ENCODE measurements around the gene LRRC49. TPM values are rescaled to one million over a fixed set of nuclear protein-coding genes. Genes with fewer than 3 reads are reported as not detected.

Gene LRRC49
- total and polyA plus RNA-seq, 2 donors (not counting 3 experiments of a cell fraction or from before 2014, with no cell fraction given) = 3.0 to 6.6 TPM

GRCh38 chr15:70863450-70864218 is 29.0 kb upstream of the LRRC49 start:
- peak overlapping the region; percentile 3 for H2AFZ ChIP-seq (ENCODE audit: low read depth, low read length)

GRCh38 chr15:70866982-70867641 is 25.5 kb upstream of the LRRC49 start:
- Histone ChIP-seq H3K9me1 (replicated peaks; ENCODE audit: control insufficient read depth, extremely low read depth, insufficient read depth, low read length) (no peaks in the 10 kb centered on the region), H2AFZ (ENCODE audit: low read depth, low read length) (no peak overlapping the region), H3K27ac (ENCODE audit: insufficient read depth, low read depth, low read length) (no peak overlapping the region), H3K4me2 (ENCODE audit: insufficient read depth, low read length) (no peak overlapping the region), H3K9ac (replicated peaks; ENCODE audit: extremely low read depth, insufficient read depth, low read length) (no peak overlapping the region), H3K4me1 (ENCODE audit: control insufficient read depth, extremely low read depth, insufficient read depth, low read length) (no peaks in the 10 kb centered on the region), H4K20me1 (replicated peaks; ENCODE audit: control insufficient read depth, extremely low read depth, insufficient read depth, low read length) (no peaks in the 10 kb centered on the region), H3K36me3 (ENCODE audit: control insufficient read depth in 2 of 2, extremely low read depth in 1 of 2, insufficient read depth in 2 of 2, low read length in 2 of 2) (no peaks in the 10 kb centered on the region), H3K79me2 (ENCODE audit: control insufficient read depth, insufficient read depth, low read length) (no peaks in the 10 kb centered on the region), H3K9me3 (replicated peaks; ENCODE audit: control insufficient read depth, insufficient read depth, low read length) (no peaks in the 10 kb centered on the region), H3K27me3 (ENCODE audit: control insufficient read depth in 2 of 2, insufficient read depth in 2 of 2, low read length in 2 of 2) (no peaks in the 10 kb centered on the region), H3K4me3 (replicated peaks in 1 of 3; ENCODE audit: insufficient read depth in 1 of 3, low read depth in 1 of 3, low read length in 3 of 3) (no peak overlapping the region)
- FAIRE-seq (no peak), DNase-seq (ENCODE audit: low read depth, low spot score) (no peak)
- POLR2A ChIA-PET = no interaction called here
- CTCF ChIA-PET = no interaction called here
- intact Hi-C loops (cut with micrococcal nuclease) = no loop called here
- dilution Hi-C loops (cut with MboI; ENCODE audit: extremely low pct_ligation_motif_present, low sequenced_read_pairs) = no loop called here
- no TSS peak for BruUV-seq (replicated peaks)
- no peak for TF ChIP-seq MYC (IDR thresholded peaks at IDR 0.05; ENCODE audit: low read depth, low read length)
- TF ChIP-seq CTCF (IDR thresholded peaks at IDR 0.05; ENCODE audit: extremely low read depth in 1 of 2, insufficient read depth in 1 of 2, low read depth in 1 of 2, low read length in 2 of 2) = no peak
- TF ChIP-seq JUN (IDR thresholded peaks at IDR 0.05; ENCODE audit: borderline replicate concordance, insufficient read depth, insufficient read length, low read depth) = no peak
- no peak for TF ChIP-seq MAX (IDR thresholded peaks at IDR 0.05; ENCODE audit: insufficient read depth, insufficient read length)
- TF ChIP-seq GATA2 (IDR thresholded peaks at IDR 0.05; ENCODE audit: insufficient read depth, insufficient read length, low read depth, low read length) = no peak
- no peak for TF ChIP-seq POLR2A (IDR thresholded peaks at IDR 0.05; ENCODE audit: low read depth, low read length)
- TF ChIP-seq FOS (IDR thresholded peaks at IDR 0.05; ENCODE audit: borderline replicate concordance, insufficient read depth, low read length) = no peak
- TF ChIP-seq EZH2 (IDR thresholded peaks at IDR 0.05; ENCODE audit: borderline replicate concordance, low read depth, low read length, severe bottlenecking) = no peak
- no peak for TF ChIP-seq POLR2AphosphoS5 (IDR thresholded peaks at IDR 0.05; ENCODE audit: insufficient read depth, low read depth, low read length)

More at GRCh38 chr15:70863450-70864218, 29.0 kb upstream of the LRRC49 start:
- Histone ChIP-seq H3K9me1 (replicated peaks; ENCODE audit: control insufficient read depth, extremely low read depth, insufficient read depth, low read length) (no peaks in the 10 kb centered on the region), H3K36me3 (ENCODE audit: control insufficient read depth in 2 of 2, extremely low read depth in 1 of 2, insufficient read depth in 2 of 2, low read length in 2 of 2) (no peaks in the 10 kb centered on the region), H3K27me3 (ENCODE audit: control insufficient read depth in 2 of 2, insufficient read depth in 2 of 2, low read length in 2 of 2) (no peaks in the 10 kb centered on the region), H3K9ac (replicated peaks; ENCODE audit: extremely low read depth, insufficient read depth, low read length) (no peak overlapping the region), H3K4me3 (replicated peaks in 1 of 3; ENCODE audit: insufficient read depth in 1 of 3, low read depth in 1 of 3, low read length in 3 of 3) (no peak overlapping the region), H3K4me2 (ENCODE audit: insufficient read depth, low read length) (no peak overlapping the region), H3K9me3 (replicated peaks; ENCODE audit: control insufficient read depth, insufficient read depth, low read length) (no peaks in the 10 kb centered on the region), H3K79me2 (ENCODE audit: control insufficient read depth, insufficient read depth, low read length) (no peaks in the 10 kb centered on the region), H4K20me1 (replicated peaks; ENCODE audit: control insufficient read depth, extremely low read depth, insufficient read depth, low read length) (no peaks in the 10 kb centered on the region), H3K4me1 (ENCODE audit: control insufficient read depth, extremely low read depth, insufficient read depth, low read length) (no peaks in the 10 kb centered on the region), H3K27ac (ENCODE audit: insufficient read depth, low read depth, low read length) (no peak overlapping the region)
- POLR2A ChIA-PET = no interaction called here
- TF ChIP-seq FOS (IDR thresholded peaks at IDR 0.05; ENCODE audit: borderline replicate concordance, insufficient read depth, low read length) (peak; percentile 46), POLR2A (IDR thresholded peaks at IDR 0.05; ENCODE audit: low read depth, low read length) (no peak)
- FAIRE-seq (no peak), DNase-seq (ENCODE audit: low read depth, low spot score) (peak; percentile 18)
- dilution Hi-C loops (cut with MboI; ENCODE audit: extremely low pct_ligation_motif_present, low sequenced_read_pairs) (no loop called here), intact Hi-C loops (cut with micrococcal nuclease) (no loop called here)
- CTCF ChIA-PET = interaction anchor here (0.9 to 9.2 kb wide), 6 partner anchors 9 to 38 kb away, joined by 4 to 72 read pairs (median 4); no protein-coding TSS in a partner anchor
- no TSS peak for BruUV-seq (replicated peaks)
